ENCODE data around the gene SCAMP1.

DNA sequence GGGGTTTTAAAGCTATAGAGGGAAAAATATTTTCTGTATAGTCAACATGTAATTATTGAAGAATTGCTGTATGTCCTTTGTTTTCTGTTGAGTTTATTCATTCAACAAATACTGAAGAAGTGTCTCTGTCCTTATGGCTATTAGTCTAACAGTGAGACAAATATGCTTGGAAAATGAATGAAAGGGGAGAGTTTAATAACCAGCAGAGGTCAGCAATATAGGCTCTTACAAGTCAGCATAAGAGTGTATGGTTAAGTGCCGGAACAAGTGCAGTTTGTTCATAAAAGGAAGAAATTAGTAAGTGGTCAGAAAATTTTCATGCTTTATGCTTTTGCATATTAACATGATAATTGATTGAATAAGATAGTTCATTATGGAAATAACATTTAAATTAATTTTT, 3.6 kb downstream of the SCAMP1 start:
- TF ChIP-seq, protein P1, sequence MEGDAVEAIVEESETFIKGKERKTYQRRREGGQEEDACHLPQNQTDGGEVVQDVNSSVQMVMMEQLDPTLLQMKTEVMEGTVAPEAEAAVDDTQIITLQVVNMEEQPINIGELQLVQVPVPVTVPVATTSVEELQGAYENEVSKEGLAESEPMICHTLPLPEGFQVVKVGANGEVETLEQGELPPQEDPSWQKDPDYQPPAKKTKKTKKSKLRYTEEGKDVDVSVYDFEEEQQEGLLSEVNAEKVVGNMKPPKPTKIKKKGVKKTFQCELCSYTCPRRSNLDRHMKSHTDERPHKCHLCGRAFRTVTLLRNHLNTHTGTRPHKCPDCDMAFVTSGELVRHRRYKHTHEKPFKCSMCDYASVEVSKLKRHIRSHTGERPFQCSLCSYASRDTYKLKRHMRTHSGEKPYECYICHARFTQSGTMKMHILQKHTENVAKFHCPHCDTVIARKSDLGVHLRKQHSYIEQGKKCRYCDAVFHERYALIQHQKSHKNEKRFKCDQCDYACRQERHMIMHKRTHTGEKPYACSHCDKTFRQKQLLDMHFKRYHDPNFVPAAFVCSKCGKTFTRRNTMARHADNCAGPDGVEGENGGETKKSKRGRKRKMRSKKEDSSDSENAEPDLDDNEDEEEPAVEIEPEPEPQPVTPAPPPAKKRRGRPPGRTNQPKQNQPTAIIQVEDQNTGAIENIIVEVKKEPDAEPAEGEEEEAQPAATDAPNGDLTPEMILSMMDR (IDR thresholded peaks at IDR 0.05; ENCODE audit: low read length): no peak; the same call in 1 of the 2 replicates
- no peak for TF ChIP-seq EZH2 (IDR thresholded peaks at IDR 0.05; ENCODE audit: borderline replicate concordance, low read length)

All from OCI-LY1 (cell line).